H9 (cell line): ENCODE data around the gene EFCC1. TPM values are rescaled to one million over a fixed set of nuclear protein-coding genes. Genes with fewer than 3 reads are reported as not detected.

ENCODE experiments used
- DNase-seq: peaks from one replicate; pipeline ENCODE4 v3.0.0-alpha.2; 2017
- H2AFZ ChIP-seq: one replicate; pipeline ENCODE4 v1.6.1; 2013; ENCODE audit warnings: mild to moderate bottlenecking, low read length, control low read depth, moderate library complexity
- H2AK5ac ChIP-seq: 2 replicates; pipeline ENCODE4 v1.6.1; 2013; ENCODE audit warnings: low read length, control low read depth, mixed read lengths; ENCODE audit not compliant: insufficient read length
- H2BK120ac ChIP-seq: one replicate; pipeline ENCODE4 v1.6.1; 2013; ENCODE audit warnings: low read depth, mild to moderate bottlenecking, low read length, control low read depth, inconsistent platforms; ENCODE audit not compliant: poor library complexity, severe bottlenecking
- H2BK12ac ChIP-seq: 2 replicates; pipeline ENCODE4 v1.6.1; 2013; ENCODE audit warnings: low read length, control low read depth, mixed read lengths, low read depth; ENCODE audit not compliant: insufficient read length
- H2BK15ac ChIP-seq: 2 replicates; pipeline ENCODE4 v1.6.1; 2013; ENCODE audit warnings: low read depth, low read length, control low read depth
- H2BK20ac ChIP-seq: one replicate; pipeline ENCODE4 v1.6.1; 2013; ENCODE audit warnings: low read depth, mild to moderate bottlenecking, low read length, control low read depth, inconsistent platforms; ENCODE audit not compliant: poor library complexity, severe bottlenecking
- H2BK5ac ChIP-seq: 2 replicates; pipeline ENCODE4 v1.6.1; 2013; ENCODE audit warnings: low read length, control low read depth, mixed read lengths; ENCODE audit not compliant: insufficient read length
- H3K14ac ChIP-seq: 2 replicates; pipeline ENCODE4 v1.6.1; 2013; ENCODE audit warnings: low read length, control low read depth; ENCODE audit not compliant: insufficient read depth
- H3K18ac ChIP-seq: 2 replicates; pipeline ENCODE4 v1.6.1; 2013; ENCODE audit warnings: low read depth, mild to moderate bottlenecking, mixed read lengths, low read length, control low read depth; ENCODE audit not compliant: insufficient read length
- H3K23ac ChIP-seq: 2 replicates; pipeline ENCODE4 v1.6.1; 2013; ENCODE audit warnings: low read length, control low read depth, mixed read lengths, low read depth; ENCODE audit not compliant: insufficient read length
- H3K23me2 ChIP-seq: 2 replicates; pipeline ENCODE4 v1.6.1; 2013; ENCODE audit warnings: low read depth, mild to moderate bottlenecking, mixed read lengths, low read length, control low read depth; ENCODE audit not compliant: insufficient read length, poor library complexity, severe bottlenecking
- H3K27ac ChIP-seq: 2 replicates; pipeline ENCODE4 v1.5.1; 2013; ENCODE audit warnings: low read length, control low read depth, mixed read lengths, low read depth; ENCODE audit not compliant: insufficient read length
- H3K27me3 ChIP-seq: 2 replicates; pipeline ENCODE4 v1.6.1; 2013; ENCODE audit warnings: low read length, control low read depth, inconsistent platforms; ENCODE audit not compliant: insufficient read depth
- H3K4ac ChIP-seq: 2 replicates; pipeline ENCODE4 v1.6.1; 2013; ENCODE audit warnings: low read depth, mild to moderate bottlenecking, control low read depth, inconsistent platforms, low read length, moderate library complexity
- H3K4me1 ChIP-seq: 2 replicates; pipeline ENCODE4 v1.6.1; 2013; ENCODE audit warnings: low read length, control low read depth, inconsistent platforms; ENCODE audit not compliant: insufficient read depth
- H3K4me2 ChIP-seq: 2 replicates; pipeline ENCODE4 v1.6.1; 2013; ENCODE audit warnings: low read length, control low read depth, mixed read lengths; ENCODE audit not compliant: insufficient read length, insufficient read depth
- H3K56ac ChIP-seq: 2 replicates; pipeline ENCODE4 v1.6.1; 2013; ENCODE audit warnings: low read depth, mild to moderate bottlenecking, mixed read lengths, low read length, control low read depth; ENCODE audit not compliant: insufficient read length
- H3K79me1 ChIP-seq: 2 replicates; pipeline ENCODE4 v1.6.1; 2013; ENCODE audit warnings: low read depth, mild to moderate bottlenecking, moderate library complexity, low read length, control low read depth, inconsistent platforms; ENCODE audit not compliant: insufficient read depth, poor library complexity, severe bottlenecking
- H3K79me2 ChIP-seq: 2 replicates; pipeline ENCODE4 v1.6.1; 2013; ENCODE audit warnings: low read length, control low read depth, inconsistent platforms; ENCODE audit not compliant: insufficient read depth
- H3K9ac ChIP-seq: 2 replicates; pipeline ENCODE4 v1.6.1; 2013; ENCODE audit warnings: low read length, control low read depth, mixed read lengths; ENCODE audit not compliant: insufficient read length; ENCODE audit errors: extremely low read depth
- H3K9me3 ChIP-seq: one replicate; pipeline ENCODE4 v1.6.1; 2013; ENCODE audit warnings: low read depth, low read length, inconsistent platforms; ENCODE audit not compliant: control insufficient read depth
- H3T11ph ChIP-seq: one replicate; pipeline ENCODE4 v1.6.1; 2013; ENCODE audit warnings: mild to moderate bottlenecking, low read length, control low read depth, inconsistent platforms
- H4K20me1 ChIP-seq: one replicate; pipeline ENCODE4 v1.6.1; 2013; ENCODE audit not compliant: control insufficient read depth, insufficient read length, insufficient read depth
- H4K5ac ChIP-seq: 2 replicates; pipeline ENCODE4 v1.6.1; 2013; ENCODE audit warnings: low read depth, mild to moderate bottlenecking, mixed read lengths, low read length, control low read depth; ENCODE audit not compliant: insufficient read length
- H4K8ac ChIP-seq: replicated peaks from 2 replicates; pipeline ENCODE4 v1.6.1; 2013; ENCODE audit warnings: low read length, control low read depth, mixed read lengths, low read depth; ENCODE audit not compliant: insufficient read length
- H4K91ac ChIP-seq: 2 replicates; pipeline ENCODE4 v1.6.1; 2013; ENCODE audit warnings: low read depth, mild to moderate bottlenecking, moderate library complexity, mixed read lengths, low read length, control low read depth; ENCODE audit not compliant: insufficient read length
- H3K27ac Mint-ChIP-seq, 3 experiments: 2 replicates in 2 of 3; 3 replicates in 1 of 3; pipeline ENCODE4 v1.8.0; 2020 to 2021; ENCODE audit warnings: mixed read lengths in 3 of 3, mild to moderate bottlenecking in 1 of 3, moderate library complexity in 1 of 3
- H3K27me3 Mint-ChIP-seq: 2 replicates; pipeline ENCODE4 v1.8.0; 2021; ENCODE audit warnings: low read depth, mild to moderate bottlenecking, moderate library complexity, mixed read lengths
- H3K36me3 Mint-ChIP-seq, 3 experiments: 2 replicates in 2 of 3; 3 replicates in 1 of 3; pipeline ENCODE4 v1.8.0; 2020 to 2021; ENCODE audit warnings: low read depth in 3 of 3, mixed read lengths in 3 of 3; ENCODE audit not compliant: insufficient read depth in 1 of 3
- H3K4me1 Mint-ChIP-seq, 2 experiments: 2 replicates each; pipeline ENCODE4 v1.8.0; 2020; ENCODE audit warnings: mixed read lengths in 2 of 2
- H3K4me3 Mint-ChIP-seq, 2 experiments: 2 replicates in 1 of 2; 3 replicates in 1 of 2; pipeline ENCODE4 v1.8.0; 2020 to 2021; ENCODE audit warnings: mild to moderate bottlenecking in 2 of 2, mixed read lengths in 2 of 2, moderate library complexity in 1 of 2
- H3K9me3 Mint-ChIP-seq, 2 experiments: 2 replicates in 1 of 2; 3 replicates in 1 of 2; pipeline ENCODE4 v1.8.0; 2020; ENCODE audit warnings: mild to moderate bottlenecking in 2 of 2, mixed read lengths in 2 of 2, moderate library complexity in 1 of 2
- WGBS: extraction: QIAGEN DNeasy Blood & Tissue Kit; methylation state at CpG from one replicate; pipeline ENCODE4 v1.1.7; 2013; ENCODE audit warnings: missing lambda C conversion rate, low lambda C conversion rate, mixed read lengths; ENCODE audit not compliant: insufficient read length; ENCODE audit errors: extremely low coverage; 5-methylcytosine and 5-hydroxymethylcytosine counted together
- total RNA-seq: library from RNA; stranded (reverse); gene quantifications from 2 replicates; pipeline ENCODE4 v1.2.1, GENCODE V29; 2021
- TF ChIP-seq, protein P1 (sequence below): fragments of 200-600 bp; sonication (generic); conservative IDR thresholded peaks from 3 replicates; pipeline ENCODE4 v1.8.0; 2021; ENCODE audit warnings: antibody characterized with exemption, mild to moderate bottlenecking

The EFCC1 gene
- total RNA-seq, 1 experiment from 2014 or later: 0.09 TPM

DNA sequence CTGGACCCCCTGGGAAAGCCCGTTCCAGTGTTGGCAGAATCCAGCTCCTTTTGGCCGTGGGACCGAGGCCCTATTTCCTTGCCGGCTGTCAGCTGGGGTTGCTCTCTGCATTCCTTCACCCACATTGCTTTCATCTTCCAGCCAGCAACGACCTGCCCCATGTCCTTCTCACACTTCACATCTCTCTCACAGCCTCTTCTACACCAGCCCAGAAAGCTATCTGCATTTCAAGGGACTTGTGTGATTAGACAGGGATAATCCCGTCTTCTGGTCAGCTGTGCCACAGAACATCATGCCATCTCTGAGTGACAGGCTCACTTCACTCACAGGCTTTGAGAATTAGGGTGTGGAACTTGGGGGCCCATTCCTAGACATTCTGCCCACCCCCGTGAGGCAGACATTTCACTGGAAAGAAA is 16.4 kb downstream of the EFCC1 start:
- H4K91ac ChIP-seq: no peak overlapping the region
- H2BK120ac ChIP-seq: no peak overlapping the region
- H4K20me1 ChIP-seq: no peaks in the 10 kb centered on the region
- no peaks in the 10 kb centered on the region for H3K27me3 ChIP-seq
- TF ChIP-seq, protein P1, sequence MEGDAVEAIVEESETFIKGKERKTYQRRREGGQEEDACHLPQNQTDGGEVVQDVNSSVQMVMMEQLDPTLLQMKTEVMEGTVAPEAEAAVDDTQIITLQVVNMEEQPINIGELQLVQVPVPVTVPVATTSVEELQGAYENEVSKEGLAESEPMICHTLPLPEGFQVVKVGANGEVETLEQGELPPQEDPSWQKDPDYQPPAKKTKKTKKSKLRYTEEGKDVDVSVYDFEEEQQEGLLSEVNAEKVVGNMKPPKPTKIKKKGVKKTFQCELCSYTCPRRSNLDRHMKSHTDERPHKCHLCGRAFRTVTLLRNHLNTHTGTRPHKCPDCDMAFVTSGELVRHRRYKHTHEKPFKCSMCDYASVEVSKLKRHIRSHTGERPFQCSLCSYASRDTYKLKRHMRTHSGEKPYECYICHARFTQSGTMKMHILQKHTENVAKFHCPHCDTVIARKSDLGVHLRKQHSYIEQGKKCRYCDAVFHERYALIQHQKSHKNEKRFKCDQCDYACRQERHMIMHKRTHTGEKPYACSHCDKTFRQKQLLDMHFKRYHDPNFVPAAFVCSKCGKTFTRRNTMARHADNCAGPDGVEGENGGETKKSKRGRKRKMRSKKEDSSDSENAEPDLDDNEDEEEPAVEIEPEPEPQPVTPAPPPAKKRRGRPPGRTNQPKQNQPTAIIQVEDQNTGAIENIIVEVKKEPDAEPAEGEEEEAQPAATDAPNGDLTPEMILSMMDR: no peak
- H3K4ac ChIP-seq: no peak overlapping the region
- Mint-ChIP-seq H3K4me3 (no peak overlapping the region), H3K27me3 (peaks cover 16% of the 10 kb centered on the region), H3K36me3 (no peaks in the 10 kb centered on the region), H3K9me3 (no peaks in the 10 kb centered on the region), H3K4me1 (peaks cover 2 to 15% of the 10 kb centered on the region in 2 experiments), H3K27ac (no peak overlapping the region)
- H3K9ac ChIP-seq: no peak overlapping the region
- H4K8ac ChIP-seq: no peak overlapping the region
- no peaks in the 10 kb centered on the region for H3K23me2 ChIP-seq
- DNase-seq: no peak
- H3K18ac ChIP-seq: no peak overlapping the region
- no peaks in the 10 kb centered on the region for H3K79me2 ChIP-seq
- H3T11ph ChIP-seq: no peak overlapping the region
- no peak overlapping the region for H3K14ac ChIP-seq
- no peaks in the 10 kb centered on the region for H3K4me1 ChIP-seq
- no peaks in the 10 kb centered on the region for H3K9me3 ChIP-seq
- no peak overlapping the region for H3K4me2 ChIP-seq
- no peak overlapping the region for H2AFZ ChIP-seq
- no peak overlapping the region for H2BK15ac ChIP-seq
- H3K79me1 ChIP-seq: no peaks in the 10 kb centered on the region
- no peak overlapping the region for H2AK5ac ChIP-seq
- no peak overlapping the region for H3K56ac ChIP-seq
- no peak overlapping the region for H2BK5ac ChIP-seq
- H4K5ac ChIP-seq: no peak overlapping the region
- H2BK12ac ChIP-seq: no peak overlapping the region
- H2BK20ac ChIP-seq: no peak overlapping the region
- no peak overlapping the region for H3K23ac ChIP-seq
- H3K27ac ChIP-seq: no peak overlapping the region
- no CpG with 5 or more reads among the region's 7 CpGs for WGBS
